IPS DF 6.9 (cell line): ENCODE measurements around the gene IFI27L1.

Experiments used
- DNase-seq: peaks from one replicate; pipeline ENCODE4 v3.0.0-alpha.2; 2013; ENCODE audit warnings: low read depth, low spot score
- H3K27ac ChIP-seq: one replicate; pipeline ENCODE4 v1.5.1; 2013; ENCODE audit warnings: low read length, control low read depth
- H3K27me3 ChIP-seq: 2 replicates; pipeline ENCODE4 v1.6.1; 2013; ENCODE audit warnings: mild to moderate bottlenecking, low read length; ENCODE audit not compliant: control insufficient read depth, insufficient read depth
- H3K36me3 ChIP-seq: 2 replicates; pipeline ENCODE4 v1.6.1; 2013; ENCODE audit warnings: low read length; ENCODE audit not compliant: control insufficient read depth, insufficient read depth
- H3K4me1 ChIP-seq: 2 replicates; pipeline ENCODE4 v1.6.1; 2013; ENCODE audit warnings: low read length; ENCODE audit not compliant: control insufficient read depth, insufficient read depth
- H3K4me3 ChIP-seq: 2 replicates; pipeline ENCODE4 v1.5.1; 2013; ENCODE audit warnings: mild to moderate bottlenecking, low read length
- H3K9me3 ChIP-seq: 2 replicates; pipeline ENCODE4 v1.6.1; 2013; ENCODE audit warnings: low read length, inconsistent platforms; ENCODE audit not compliant: control insufficient read depth, insufficient read depth
- WGBS: extraction: QIAGEN DNeasy Blood & Tissue Kit; methylation state at CpG from one replicate; pipeline ENCODE4 v1.1.7; 2013; ENCODE audit warnings: mixed read lengths, missing lambda C conversion rate; ENCODE audit not compliant: insufficient read length, insufficient coverage; 5-methylcytosine and 5-hydroxymethylcytosine counted together

The IFI27L1 gene

GRCh38 chr14:94048691-94049624 is 32.2 kb upstream of the IFI27L1 start:
- WGBS, result no CpG with 5 or more reads among the region's 10 CpGs
- Histone ChIP-seq H3K9me3 (no peaks in the 10 kb centered on the region), H3K4me3 (no peak overlapping the region), H3K36me3 (peaks cover 33% of the 10 kb centered on the region), H3K27ac (no peak overlapping the region), H3K4me1 (no peaks in the 10 kb centered on the region; the same call in 1 of the 2 replicates), H3K27me3 (no peaks in the 10 kb centered on the region)
- no peak for DNase-seq

- Histone ChIP-seq H3K27ac (no peak overlapping the region), H3K9me3 (no peaks in the 10 kb centered on the region), H3K4me3 (no peak overlapping the region), H3K36me3 (peaks cover 28% of the 10 kb centered on the region), H3K4me1 (no peaks in the 10 kb centered on the region; the same call in 1 of the 2 replicates), H3K27me3 (no peaks in the 10 kb centered on the region)
- WGBS, result no CpG with 5 or more reads among the region's 2 CpGs
- no peak for DNase-seq
Measured at GRCh38 chr14:94049625-94050023, 31.5 kb upstream of the IFI27L1 start.

- Histone ChIP-seq H3K4me1 (no peaks in the 10 kb centered on the region; the same call in 1 of the 2 replicates), H3K4me3 (no peak overlapping the region), H3K27ac (no peak overlapping the region), H3K36me3 (peaks cover 31% of the 10 kb centered on the region), H3K9me3 (no peaks in the 10 kb centered on the region), H3K27me3 (no peaks in the 10 kb centered on the region)
- no peak for DNase-seq
- WGBS, result no CpG with 5 or more reads among the region's 6 CpGs
Measured at GRCh38 chr14:94050231-94050880, 30.8 kb upstream of the IFI27L1 start.

GRCh38 chr14:94051115-94051514 is 30.0 kb upstream of the IFI27L1 start:
- Histone ChIP-seq H3K4me3 (no peak overlapping the region), H3K9me3 (no peaks in the 10 kb centered on the region), H3K27ac (no peak overlapping the region), H3K27me3 (no peaks in the 10 kb centered on the region), H3K36me3 (peaks cover 33% of the 10 kb centered on the region), H3K4me1 (no peaks in the 10 kb centered on the region; the same call in 1 of the 2 replicates)
- WGBS, result no CpG with 5 or more reads among the region's 9 CpGs
- DNase-seq, result no peak

- H3K9me3 ChIP-seq, result no peaks in the 10 kb centered on the region
- no peaks in the 10 kb centered on the region; the same call in 1 of the 2 replicates for H3K4me1 ChIP-seq
- H3K27ac ChIP-seq, result no peak overlapping the region
- WGBS, result no CpG with 5 or more reads among the region's 3 CpGs
- H3K36me3 ChIP-seq, result peaks cover 33% of the 10 kb centered on the region
- DNase-seq, result no peak
- no peaks in the 10 kb centered on the region for H3K27me3 ChIP-seq
- H3K4me3 ChIP-seq, result no peak overlapping the region
Measured at GRCh38 chr14:94051779-94052178, 29.3 kb upstream of the IFI27L1 start.

- Histone ChIP-seq H3K4me1 (no peaks in the 10 kb centered on the region; the same call in 1 of the 2 replicates), H3K4me3 (no peak overlapping the region), H3K27me3 (no peaks in the 10 kb centered on the region), H3K9me3 (no peaks in the 10 kb centered on the region), H3K27ac (no peak overlapping the region), H3K36me3 (peaks cover 33% of the 10 kb centered on the region)
- no peak for DNase-seq
- whole genome bisulfite sequencing, result no CpG with 5 or more reads among the region's 1 CpG
Measured at GRCh38 chr14:94052199-94052598, 28.9 kb upstream of the IFI27L1 start.

- H3K36me3 ChIP-seq, result peaks cover 31% of the 10 kb centered on the region
- no peak overlapping the region for H3K4me3 ChIP-seq
- H3K9me3 ChIP-seq, result no peaks in the 10 kb centered on the region
- no CpG with 5 or more reads among the region's 4 CpGs for WGBS
- DNase-seq, result no peak
- no peak overlapping the region for H3K27ac ChIP-seq
- H3K27me3 ChIP-seq, result no peaks in the 10 kb centered on the region
- no peaks in the 10 kb centered on the region; the same call in 1 of the 2 replicates for H3K4me1 ChIP-seq
Measured at GRCh38 chr14:94052662-94053061, 28.4 kb upstream of the IFI27L1 start.

- no peaks in the 10 kb centered on the region for H3K9me3 ChIP-seq
- H3K27ac ChIP-seq, result no peak overlapping the region
- H3K4me1 ChIP-seq, result no peaks in the 10 kb centered on the region; the same call in 1 of the 2 replicates
- no peak for DNase-seq
- no peaks in the 10 kb centered on the region; the same call in 1 of the 2 replicates for H3K27me3 ChIP-seq
- no CpG with 5 or more reads among the region's 1 CpG for WGBS
- H3K4me3 ChIP-seq, result no peak overlapping the region
- H3K36me3 ChIP-seq, result peaks cover 32% of the 10 kb centered on the region
Measured at GRCh38 chr14:94054401-94054800, 26.7 kb upstream of the IFI27L1 start.

- no peak for DNase-seq
- H3K36me3 ChIP-seq, result peaks cover 30% of the 10 kb centered on the region
- no peaks in the 10 kb centered on the region; the same call in 1 of the 2 replicates for H3K4me1 ChIP-seq
- no CpG with 5 or more reads among the region's 7 CpGs for WGBS
- H3K27ac ChIP-seq, result no peak overlapping the region
- no peaks in the 10 kb centered on the region; the same call in 1 of the 2 replicates for H3K27me3 ChIP-seq
- H3K9me3 ChIP-seq, result no peaks in the 10 kb centered on the region
- H3K4me3 ChIP-seq, result no peak overlapping the region
Measured at GRCh38 chr14:94054936-94055335, 26.2 kb upstream of the IFI27L1 start.

GRCh38 chr14:94056579-94057308 is 24.4 kb upstream of the IFI27L1 start:
- no peaks in the 10 kb centered on the region; the same call in 1 of the 2 replicates for H3K27me3 ChIP-seq
- H3K27ac ChIP-seq, result no peak overlapping the region
- no peak for DNase-seq
- H3K9me3 ChIP-seq, result no peaks in the 10 kb centered on the region
- H3K4me3 ChIP-seq, result no peak overlapping the region
- no CpG with 5 or more reads among the region's 6 CpGs for WGBS
- H3K4me1 ChIP-seq, result no peaks in the 10 kb centered on the region; the same call in 1 of the 2 replicates
- peaks cover 33% of the 10 kb centered on the region for H3K36me3 ChIP-seq
